K562 (cell line): ENCODE data around the gene STK4. TPM values are rescaled to one million over a fixed set of nuclear protein-coding genes. Genes with fewer than 3 reads are reported as not detected.

Experiments
- ATAC-seq: fragments of 200-7000 bp; cut with Tn5 transposase; 3 replicates; pipeline ENCODE4 v1.9.1; 2020; ENCODE audit warnings: moderate library complexity
- BruUV-seq: library from RNA; stranded (reverse); fragments of 400-500 nt; replicated peaks from 2 replicates; lab custom pipeline; 2021; lab: Mats Ljungman, UMichigan
- CTCF ChIA-PET: fragments of 300-600 bp; formaldehyde crosslinking; extraction: SDS; loops from one replicate; lab custom pipeline; 2021; ENCODE audit warnings: low intra/inter-chr PET ratio; lab: Yijun Ruan, JAX
- POLR2A ChIA-PET: fragments of 300-600, 350-650 bp; sonication (Branson Sonifier 250); formaldehyde crosslinking; extraction: SDS; loops from one replicate; lab custom pipeline; 2021; ENCODE audit warnings: antibody characterized with exemption, inconsistent platforms; lab: Yijun Ruan, JAX
- DNase-seq, 4 experiments: peaks; one replicate each; pipeline versions ENCODE4 v3.0.0 to v3.0.0-alpha.2; 2011 to 2018; ENCODE audit warnings: low spot score in 3 of 4, mixed read lengths in 3 of 4; ENCODE audit errors: extremely low read depth in 1 of 4
- FAIRE-seq: peaks from 2 replicates; lab custom pipeline; 2011; peaks lifted over from hg19 to GRCh38; lab: Jason Lieb, UNC
- H2AFZ ChIP-seq: 2 replicates; pipeline ENCODE4 v1.6.0; 2011; ENCODE audit warnings: low read depth, low read length, control low read depth, inconsistent platforms
- H3K27ac ChIP-seq: fragments of 200-600 bp; 3 replicates; pipeline ENCODE4 v1.8.0; 2011; ENCODE audit warnings: low read depth, mild to moderate bottlenecking, control low read depth, inconsistent platforms, low read length, moderate library complexity, mixed read lengths; ENCODE audit errors: extremely low read depth
- H3K27me3 ChIP-seq, 2 experiments: fragments of 300-600 bp in 1 of 2; 2 replicates in 1 of 2; 3 replicates in 1 of 2; pipeline versions ENCODE4 v1.6.0 to v1.8.0; 2011; ENCODE audit warnings: inconsistent platforms in 2 of 2, low read length in 2 of 2, mild to moderate bottlenecking in 1 of 2, mixed read lengths in 1 of 2, moderate library complexity in 1 of 2; ENCODE audit not compliant: control insufficient read depth in 2 of 2, insufficient read depth in 2 of 2
- H3K36me3 ChIP-seq: fragments of 300-600 bp; 3 replicates; pipeline ENCODE4 v1.8.0; 2011; ENCODE audit warnings: mild to moderate bottlenecking, low read length, inconsistent platforms; ENCODE audit not compliant: control insufficient read depth, insufficient read depth
- H3K4me1 ChIP-seq, 2 experiments: fragments of 200-600 bp in 1 of 2; replicated peaks in 1 of 2; 2 replicates in 1 of 2; 3 replicates in 1 of 2; pipeline versions ENCODE4 v1.5.1 to v1.8.0; 2011; ENCODE audit warnings: inconsistent platforms in 2 of 2, low read length in 2 of 2, mild to moderate bottlenecking in 1 of 2, mixed read lengths in 1 of 2, moderate library complexity in 1 of 2; ENCODE audit not compliant: control insufficient read depth in 2 of 2, insufficient read depth in 2 of 2
- H3K4me2 ChIP-seq: 2 replicates; pipeline ENCODE4 v1.6.1; 2011; ENCODE audit warnings: low read length, control low read depth, inconsistent platforms, mixed read lengths; ENCODE audit not compliant: insufficient read depth
- H3K4me3 ChIP-seq: fragments of 200-600 bp; sonication (generic), shearing (Covaris generic); 2 replicates; pipeline ENCODE4 v1.5.1; 2016; ENCODE audit warnings: control low read depth, inconsistent platforms
- H3K79me2 ChIP-seq: fragments of 200-600 bp; 3 replicates; pipeline ENCODE4 v1.8.0; 2011; ENCODE audit warnings: low read length, inconsistent platforms; ENCODE audit not compliant: control insufficient read depth, insufficient read depth
- H3K9ac ChIP-seq, 2 experiments: 2 replicates each; pipeline versions ENCODE4 v1.6.0 to v1.6.1; 2011; ENCODE audit warnings: low read depth in 2 of 2, low read length in 2 of 2, control low read depth in 1 of 2, inconsistent platforms in 1 of 2, mild to moderate bottlenecking in 1 of 2, mixed read lengths in 1 of 2; ENCODE audit not compliant: insufficient read depth in 1 of 2
- H3K9me1 ChIP-seq: one replicate; pipeline ENCODE4 v1.6.0; 2011; ENCODE audit warnings: inconsistent platforms, mild to moderate bottlenecking, low read length, moderate library complexity; ENCODE audit not compliant: control insufficient read depth, insufficient read depth
- H3K9me3 ChIP-seq: replicated peaks from 2 replicates; pipeline ENCODE4 v1.5.1; 2011; ENCODE audit warnings: low read depth, low read length, inconsistent platforms; ENCODE audit not compliant: control insufficient read depth, insufficient read depth
- H4K20me1 ChIP-seq: replicated peaks from 2 replicates; pipeline ENCODE4 v1.6.1; 2011; ENCODE audit warnings: low read length, inconsistent platforms, mixed read lengths; ENCODE audit not compliant: control insufficient read depth, insufficient read depth
- ZNF274 ChIP-seq: IDR thresholded peaks from 2 replicates; pipeline ENCODE4 v1.6.1; 2011; ENCODE audit warnings: low read depth, mild to moderate bottlenecking, low read length, moderate library complexity, borderline replicate concordance
- in situ Hi-C: fragments of 300-500 bp; cut with MboI; formaldehyde crosslinking; loops from 4 replicates; pipeline ENCODE4 v1.15.0; 2018; ENCODE audit warnings: inconsistent platforms, mixed read lengths
- intact Hi-C: fragments of 100-400 bp; cut with micrococcal nuclease; formaldehyde crosslinking; loops from 2 replicates; pipeline ENCODE4 v1.14.2; 2022
- polyA plus RNA-seq, 8 experiments: library from polyadenylated mRNA; depleted of rRNA in 4 of 8; stranded (reverse) in 5 of 8; unstranded in 3 of 8; fragments of >200 nt; fragmentation: Nextera tagmentation in 2 of 8; fragmentation: Illumina TruSeq in 1 of 8; extraction: Ambion mirVana in 2 of 8; extraction: Trizol in 1 of 8; gene quantifications; 2 replicates each; pipeline versions ENCODE4 v1.2.1 to v1.2.3, GENCODE V29; 2011 to 2014; ENCODE audit warnings: inconsistent platforms in 1 of 8, missing spikeins in 1 of 8
- total RNA-seq, 7 experiments: library from RNA; depleted of rRNA in 6 of 7; stranded (reverse); fragments of >200 nt in 6 of 7; fragmentation: Illumina TruSeq in 2 of 7; extraction: Trizol in 2 of 7; gene quantifications; 2 replicates each; pipeline versions ENCODE4 v1.2.1 to v1.2.3, GENCODE V29; 2011 to 2021; ENCODE audit warnings: low replicate concordance in 1 of 7
- TF ChIP-seq, protein P1 (sequence below), 2 experiments: fragments of 450-650 bp; IDR thresholded peaks; 2 replicates each; pipeline ENCODE4 v1.6.1; 2018; ENCODE audit warnings: mild to moderate bottlenecking in 2 of 2, low read depth in 1 of 2; ENCODE audit not compliant: partially characterized antibody in 2 of 2
- TF ChIP-seq, protein P2 (sequence below): sonication (generic); formaldehyde crosslinking; IDR thresholded peaks from 2 replicates; pipeline ENCODE4 v1.8.0; 2023; ENCODE audit warnings: missing genetic modification reagents, mild to moderate bottlenecking, borderline replicate concordance

STK4 gene
- total and polyA plus RNA-seq, 9 of the 15 experiments (the other 6 are each of a cell fraction or from before 2014, with no cell fraction given), result 11.9 to 30.6 (median 22.2) TPM

DNA sequence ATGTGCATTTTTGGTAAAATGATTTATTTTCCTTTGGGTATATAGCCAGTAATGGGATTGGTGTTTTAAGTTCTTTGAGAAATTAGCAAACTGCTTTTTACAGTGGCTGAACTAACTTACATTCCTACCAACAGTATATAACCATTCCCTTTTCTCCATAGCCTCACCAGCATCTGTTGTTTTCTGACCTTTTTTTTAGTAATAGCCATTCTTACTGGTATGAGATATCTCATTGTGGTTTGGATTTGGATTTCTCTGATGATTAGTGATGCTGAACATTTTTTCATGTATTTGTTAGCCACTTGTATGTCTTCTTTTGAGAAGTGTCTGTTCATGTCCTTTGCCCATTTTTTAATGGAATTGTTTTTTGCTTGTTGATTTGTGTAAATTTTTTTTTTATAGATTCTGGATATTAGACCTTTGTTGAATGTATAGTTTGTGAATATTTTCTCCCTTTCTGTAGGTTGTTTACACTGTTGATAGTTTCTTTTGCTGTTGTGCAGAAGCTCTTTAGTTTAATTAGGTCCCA, 42.3 kb downstream of the STK4 start:
- Histone ChIP-seq H4K20me1 (no peaks in the 10 kb centered on the region), H3K79me2 (no peaks in the 10 kb centered on the region), H3K9ac (no peak overlapping the region), H3K36me3 (peaks cover 26% of the 10 kb centered on the region), H3K9me3 (no peaks in the 10 kb centered on the region), H3K27me3 (no peaks in the 10 kb centered on the region), H2AFZ (no peak overlapping the region), H3K27ac (no peak overlapping the region), H3K4me2 (no peak overlapping the region), H3K4me3 (no peak overlapping the region), H3K9me1 (no peaks in the 10 kb centered on the region), H3K4me1 (no peaks in the 10 kb centered on the region)
- intact Hi-C loops, result no loop called here
- TF ChIP-seq, protein P1, sequence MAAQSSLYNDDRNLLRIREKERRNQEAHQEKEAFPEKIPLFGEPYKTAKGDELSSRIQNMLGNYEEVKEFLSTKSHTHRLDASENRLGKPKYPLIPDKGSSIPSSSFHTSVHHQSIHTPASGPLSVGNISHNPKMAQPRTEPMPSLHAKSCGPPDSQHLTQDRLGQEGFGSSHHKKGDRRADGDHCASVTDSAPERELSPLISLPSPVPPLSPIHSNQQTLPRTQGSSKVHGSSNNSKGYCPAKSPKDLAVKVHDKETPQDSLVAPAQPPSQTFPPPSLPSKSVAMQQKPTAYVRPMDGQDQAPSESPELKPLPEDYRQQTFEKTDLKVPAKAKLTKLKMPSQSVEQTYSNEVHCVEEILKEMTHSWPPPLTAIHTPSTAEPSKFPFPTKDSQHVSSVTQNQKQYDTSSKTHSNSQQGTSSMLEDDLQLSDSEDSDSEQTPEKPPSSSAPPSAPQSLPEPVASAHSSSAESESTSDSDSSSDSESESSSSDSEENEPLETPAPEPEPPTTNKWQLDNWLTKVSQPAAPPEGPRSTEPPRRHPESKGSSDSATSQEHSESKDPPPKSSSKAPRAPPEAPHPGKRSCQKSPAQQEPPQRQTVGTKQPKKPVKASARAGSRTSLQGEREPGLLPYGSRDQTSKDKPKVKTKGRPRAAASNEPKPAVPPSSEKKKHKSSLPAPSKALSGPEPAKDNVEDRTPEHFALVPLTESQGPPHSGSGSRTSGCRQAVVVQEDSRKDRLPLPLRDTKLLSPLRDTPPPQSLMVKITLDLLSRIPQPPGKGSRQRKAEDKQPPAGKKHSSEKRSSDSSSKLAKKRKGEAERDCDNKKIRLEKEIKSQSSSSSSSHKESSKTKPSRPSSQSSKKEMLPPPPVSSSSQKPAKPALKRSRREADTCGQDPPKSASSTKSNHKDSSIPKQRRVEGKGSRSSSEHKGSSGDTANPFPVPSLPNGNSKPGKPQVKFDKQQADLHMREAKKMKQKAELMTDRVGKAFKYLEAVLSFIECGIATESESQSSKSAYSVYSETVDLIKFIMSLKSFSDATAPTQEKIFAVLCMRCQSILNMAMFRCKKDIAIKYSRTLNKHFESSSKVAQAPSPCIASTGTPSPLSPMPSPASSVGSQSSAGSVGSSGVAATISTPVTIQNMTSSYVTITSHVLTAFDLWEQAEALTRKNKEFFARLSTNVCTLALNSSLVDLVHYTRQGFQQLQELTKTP (IDR thresholded peaks at IDR 0.05; ENCODE audit: low read depth in 1 of 2, partially characterized antibody in 2 of 2), result peak in 1 of 2 experiments; percentile 92
- TF ChIP-seq ZNF274, result no peak
- TF ChIP-seq, protein P2, sequence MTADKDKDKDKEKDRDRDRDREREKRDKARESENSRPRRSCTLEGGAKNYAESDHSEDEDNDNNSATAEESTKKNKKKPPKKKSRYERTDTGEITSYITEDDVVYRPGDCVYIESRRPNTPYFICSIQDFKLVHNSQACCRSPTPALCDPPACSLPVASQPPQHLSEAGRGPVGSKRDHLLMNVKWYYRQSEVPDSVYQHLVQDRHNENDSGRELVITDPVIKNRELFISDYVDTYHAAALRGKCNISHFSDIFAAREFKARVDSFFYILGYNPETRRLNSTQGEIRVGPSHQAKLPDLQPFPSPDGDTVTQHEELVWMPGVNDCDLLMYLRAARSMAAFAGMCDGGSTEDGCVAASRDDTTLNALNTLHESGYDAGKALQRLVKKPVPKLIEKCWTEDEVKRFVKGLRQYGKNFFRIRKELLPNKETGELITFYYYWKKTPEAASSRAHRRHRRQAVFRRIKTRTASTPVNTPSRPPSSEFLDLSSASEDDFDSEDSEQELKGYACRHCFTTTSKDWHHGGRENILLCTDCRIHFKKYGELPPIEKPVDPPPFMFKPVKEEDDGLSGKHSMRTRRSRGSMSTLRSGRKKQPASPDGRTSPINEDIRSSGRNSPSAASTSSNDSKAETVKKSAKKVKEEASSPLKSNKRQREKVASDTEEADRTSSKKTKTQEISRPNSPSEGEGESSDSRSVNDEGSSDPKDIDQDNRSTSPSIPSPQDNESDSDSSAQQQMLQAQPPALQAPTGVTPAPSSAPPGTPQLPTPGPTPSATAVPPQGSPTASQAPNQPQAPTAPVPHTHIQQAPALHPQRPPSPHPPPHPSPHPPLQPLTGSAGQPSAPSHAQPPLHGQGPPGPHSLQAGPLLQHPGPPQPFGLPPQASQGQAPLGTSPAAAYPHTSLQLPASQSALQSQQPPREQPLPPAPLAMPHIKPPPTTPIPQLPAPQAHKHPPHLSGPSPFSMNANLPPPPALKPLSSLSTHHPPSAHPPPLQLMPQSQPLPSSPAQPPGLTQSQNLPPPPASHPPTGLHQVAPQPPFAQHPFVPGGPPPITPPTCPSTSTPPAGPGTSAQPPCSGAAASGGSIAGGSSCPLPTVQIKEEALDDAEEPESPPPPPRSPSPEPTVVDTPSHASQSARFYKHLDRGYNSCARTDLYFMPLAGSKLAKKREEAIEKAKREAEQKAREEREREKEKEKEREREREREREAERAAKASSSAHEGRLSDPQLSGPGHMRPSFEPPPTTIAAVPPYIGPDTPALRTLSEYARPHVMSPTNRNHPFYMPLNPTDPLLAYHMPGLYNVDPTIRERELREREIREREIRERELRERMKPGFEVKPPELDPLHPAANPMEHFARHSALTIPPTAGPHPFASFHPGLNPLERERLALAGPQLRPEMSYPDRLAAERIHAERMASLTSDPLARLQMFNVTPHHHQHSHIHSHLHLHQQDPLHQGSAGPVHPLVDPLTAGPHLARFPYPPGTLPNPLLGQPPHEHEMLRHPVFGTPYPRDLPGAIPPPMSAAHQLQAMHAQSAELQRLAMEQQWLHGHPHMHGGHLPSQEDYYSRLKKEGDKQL, result no peak
- ChIA-PET CTCF (interaction anchor here (0.7 kb wide), 1 partner anchor 809 kb away, joined by 3 read pairs; no protein-coding TSS in a partner anchor), POLR2A (interaction anchor here (1.2 kb wide), 1 partner anchor 46 kb away, joined by 3 read pairs; no protein-coding TSS in a partner anchor)
- no peak for ATAC-seq
- in situ Hi-C loops, result no loop called here
- no peak for FAIRE-seq
- no TSS peak for BruUV-seq
- DNase-seq, result no peak
